Transverse colon (tissue), 3 donors: ENCODE results near the gene C2CD4D.

Source experiments
- CTCF ChIP-seq, 5 experiments: fragments of 200-600 bp in 3 of 5; fragments of 450-650 bp in 2 of 5; sonication (generic) in 3 of 5; IDR thresholded peaks; 1 replicate in 2 of 5; 2 replicates in 3 of 5; pipeline ENCODE4 v1.5.1; 2016 to 2017; ENCODE audit warnings: antibody characterized with exemption in 5 of 5, inconsistent platforms in 3 of 5, mild to moderate bottlenecking in 2 of 5, moderate library complexity in 1 of 5
- EP300 ChIP-seq: sonication (generic); formaldehyde crosslinking; IDR thresholded peaks from one replicate; pipeline ENCODE4 v1.6.1; 2017; ENCODE audit warnings: antibody characterized with exemption, low read depth

GRCh38 chr1:151831605-151832004 is 8.0 kb downstream of the C2CD4D start, which contains the start of gene RORC:
- TF ChIP-seq CTCF (IDR thresholded peaks at IDR 0.05) (no peak), EP300 (no peak)
